Activated CD8-positive, alpha-beta T cell treated with anti-CD3 and anti-CD28 coated beads, Interleukin-2, amount 10 ng/mL, durations not matched to agents 7 days and 5 days (primary cell): Measurements from ENCODE around the gene IL21. TPM values are rescaled to one million over a fixed set of nuclear protein-coding genes. Genes with fewer than 3 reads are reported as not detected.
A peak's percentile ranks its signal among the peaks of the same experiment; 100 is the strongest.
"Not testable (repeated sequence)": the region's sequence is repeated elsewhere in the genome, so short reads cannot be mapped to it uniquely, and the experiment has no call there.

ENCODE experiments used
- ATAC-seq: fragments of 150-1000 bp; cut with Tn5 transposase; one replicate; pipeline ENCODE4 v1.10.0; 2021; ENCODE audit warnings: moderate library complexity
- CTCF ChIA-PET: fragments of 350-600 bp; sonication (Branson Sonifier 250); formaldehyde crosslinking; loops from one replicate; lab custom pipeline; 2021; ENCODE audit warnings: antibody characterized with exemption; lab: Charles Lee
- POLR2A ChIA-PET: fragments of 350-600 bp; sonication (Branson Sonifier 250); formaldehyde crosslinking; loops from one replicate; lab custom pipeline; 2021; ENCODE audit warnings: antibody characterized with exemption; lab: Charles Lee
- DNase-seq: peaks from one replicate; pipeline ENCODE4 v3.0.0-alpha.2; 2020
- H3K27ac Mint-ChIP-seq: one replicate; pipeline ENCODE4 v1.8.0; 2021; ENCODE audit warnings: mild to moderate bottlenecking, mixed read lengths
- H3K27me3 Mint-ChIP-seq: one replicate; pipeline ENCODE4 v1.8.0; 2021; ENCODE audit warnings: low read depth, mixed read lengths
- H3K36me3 Mint-ChIP-seq: one replicate; pipeline ENCODE4 v1.8.0; 2021; ENCODE audit warnings: low read depth, mixed read lengths
- H3K4me1 Mint-ChIP-seq: one replicate; pipeline ENCODE4 v1.8.0; 2021; ENCODE audit warnings: low read depth, mixed read lengths
- H3K4me3 Mint-ChIP-seq: one replicate; pipeline ENCODE4 v1.8.0; 2021; ENCODE audit warnings: mild to moderate bottlenecking, mixed read lengths
- H3K9me3 Mint-ChIP-seq: one replicate; pipeline ENCODE4 v1.8.0; 2022; ENCODE audit warnings: mixed read lengths; ENCODE audit not compliant: insufficient read depth
- total RNA-seq, 2 experiments: library from RNA; stranded (reverse); gene quantifications; one replicate each; pipeline ENCODE4 v1.2.3, GENCODE V29; 2021

The IL21 gene
- total RNA-seq, 2 experiments from 2014 or later: not detected

- no peak for ATAC-seq
- Mint-ChIP-seq H3K27ac (no peak overlapping the region), H3K36me3 (no peaks in the 10 kb centered on the region), H3K9me3 (no peaks in the 10 kb centered on the region), H3K4me1 (peaks cover 4% of the 10 kb centered on the region), H3K4me3 (no peak overlapping the region), H3K27me3 (peaks cover 26% of the 10 kb centered on the region)
- CTCF ChIA-PET: interaction anchor here (0.7 to 3.8 kb wide), 13 partner anchors 10 to 498 kb away, joined by 3 to 41 read pairs (median 5); partner anchors contain the start of genes BBS12 and NUDT6
- DNase-seq: no peak
- POLR2A ChIA-PET: interaction anchor here (1.0 kb wide), 1 partner anchor 11 kb away, joined by 3 read pairs; no protein-coding TSS in a partner anchor
These were observed 17.7 kb downstream of the IL21 start for GRCh38 chr4:122603156-122603574.

GRCh38 chr4:122602277-122603142, 18.4 kb downstream of the IL21 start:
- Mint-ChIP-seq H3K4me1 (peaks cover 4% of the 10 kb centered on the region), H3K27ac (no peak overlapping the region), H3K9me3 (no peaks in the 10 kb centered on the region), H3K4me3 (no peak overlapping the region), H3K36me3 (no peaks in the 10 kb centered on the region), H3K27me3 (peaks cover 26% of the 10 kb centered on the region)
- peak; percentile 60 for ATAC-seq
- DNase-seq: no peak
- ChIA-PET POLR2A (interaction anchor here (0.6 to 1.0 kb wide), 2 partner anchors 12 to 20 kb away, joined by 3 to 5 read pairs; no protein-coding TSS in a partner anchor), CTCF (interaction anchor here (0.7 to 3.8 kb wide), 16 partner anchors 8 to 499 kb away, joined by 3 to 41 read pairs (median 5); partner anchors contain the start of genes BBS12 and NUDT6)

- ChIA-PET CTCF (interaction anchor here (2.8 kb wide), 1 partner anchor 13 kb away, joined by 14 read pairs; no protein-coding TSS in a partner anchor), POLR2A (no interaction called here)
- Mint-ChIP-seq H3K9me3 (no peaks in the 10 kb centered on the region), H3K4me1 (peaks cover 3% of the 10 kb centered on the region), H3K27me3 (peaks cover 5% of the 10 kb centered on the region), H3K4me3 (no peak overlapping the region), H3K36me3 (no peaks in the 10 kb centered on the region), H3K27ac (no peak overlapping the region)
- no peak for DNase-seq
- no peak for ATAC-seq
These were observed 29.7 kb downstream of the IL21 start for GRCh38 chr4:122591196-122591595.

- ATAC-seq (no peak), DNase-seq (no peak)
- POLR2A ChIA-PET: no interaction called here
- Mint-ChIP-seq H3K36me3 (peaks cover 4% of the 10 kb centered on the region), H3K27me3 (no peaks in the 10 kb centered on the region), H3K4me1 (peaks cover 27% of the 10 kb centered on the region), H3K27ac (no peak overlapping the region), H3K4me3 (no peak overlapping the region), H3K9me3 (no peaks in the 10 kb centered on the region)
- CTCF ChIA-PET: interaction anchor here (0.9 to 2.8 kb wide), 3 partner anchors 10 to 688 kb away, joined by 4 to 14 read pairs (median 6); no protein-coding TSS in a partner anchor
These were observed 32.2 kb downstream of the IL21 start for GRCh38 chr4:122588453-122589238.

- CTCF ChIA-PET: interaction anchor here (0.7 kb wide), 2 partner anchors 18 to 581 kb away, joined by 3 read pairs; no protein-coding TSS in a partner anchor
- no peak overlapping the region for H3K4me3 Mint-ChIP-seq
- H3K9me3 Mint-ChIP-seq: peaks cover 5% of the 10 kb centered on the region
- H3K4me1 Mint-ChIP-seq: peaks cover 45% of the 10 kb centered on the region
- no peaks in the 10 kb centered on the region for H3K27me3 Mint-ChIP-seq
- peaks cover 5% of the 10 kb centered on the region for H3K36me3 Mint-ChIP-seq
- DNase-seq: no peak
- peak; percentile 63 for ATAC-seq
- peak overlapping the region; percentile 80 for H3K27ac Mint-ChIP-seq
- POLR2A ChIA-PET: no interaction called here
These were observed 36.3 kb downstream of the IL21 start for GRCh38 chr4:122584519-122584918.

GRCh38 chr4:122583906-122584305, 37.0 kb downstream of the IL21 start:
- ATAC-seq: no peak
- ChIA-PET POLR2A (no interaction called here), CTCF (no interaction called here)
- peaks cover 51% of the 10 kb centered on the region for H3K4me1 Mint-ChIP-seq
- peak overlapping the region; percentile 62 for H3K27ac Mint-ChIP-seq
- peaks cover 5% of the 10 kb centered on the region for H3K9me3 Mint-ChIP-seq
- no peaks in the 10 kb centered on the region for H3K27me3 Mint-ChIP-seq
- H3K4me3 Mint-ChIP-seq: no peak overlapping the region
- DNase-seq: no peak
- peaks cover 5% of the 10 kb centered on the region for H3K36me3 Mint-ChIP-seq

GRCh38 chr4:122577808-122578781, 42.8 kb downstream of the IL21 start:
- peak overlapping the region; percentile 60 for H3K4me3 Mint-ChIP-seq
- no peaks in the 10 kb centered on the region for H3K36me3 Mint-ChIP-seq
- peak; percentile 80 for DNase-seq
- no peaks in the 10 kb centered on the region for H3K27me3 Mint-ChIP-seq
- H3K9me3 Mint-ChIP-seq: peaks cover 2% of the 10 kb centered on the region
- peak overlapping the region; percentile 81 for H3K27ac Mint-ChIP-seq
- ChIA-PET POLR2A (interaction anchor here (0.9 kb wide), 1 partner anchor 154 kb away, joined by 3 read pairs; the partner anchor contains the start of gene BBS12), CTCF (interaction anchor here (0.6 to 3.8 kb wide), 66 partner anchors 9 to 756 kb away, joined by 3 to 54 read pairs (median 4); partner anchors contain the start of genes BBS12, IL2 and TRPC3)
- peaks cover 48% of the 10 kb centered on the region for H3K4me1 Mint-ChIP-seq
- peak; percentile 85 for ATAC-seq

- DNase-seq: no peak
- Mint-ChIP-seq H3K27ac (no peak overlapping the region), H3K9me3 (no peaks in the 10 kb centered on the region), H3K4me3 (peak overlapping the region; percentile 23), H3K36me3 (no peaks in the 10 kb centered on the region), H3K27me3 (peaks cover 2% of the 10 kb centered on the region), H3K4me1 (peaks cover 44% of the 10 kb centered on the region)
- no peak for ATAC-seq
- ChIA-PET POLR2A (no interaction called here), CTCF (interaction anchor here (0.6 to 3.8 kb wide), 42 partner anchors 9 to 700 kb away, joined by 3 to 54 read pairs (median 4); partner anchors contain the start of genes IL2 and TRPC3)
These were observed 43.7 kb downstream of the IL21 start for GRCh38 chr4:122577189-122577553.

- Mint-ChIP-seq H3K9me3 (no peaks in the 10 kb centered on the region), H3K27me3 (peaks cover 2% of the 10 kb centered on the region), H3K36me3 (no peaks in the 10 kb centered on the region), H3K27ac (no peak overlapping the region), H3K4me3 (no peak overlapping the region), H3K4me1 (peaks cover 44% of the 10 kb centered on the region)
- ChIA-PET POLR2A (no interaction called here), CTCF (interaction anchor here (0.6 to 3.8 kb wide), 25 partner anchors 8 to 679 kb away, joined by 3 to 54 read pairs (median 5); partner anchors contain the start of genes IL2 and TRPC3)
- DNase-seq (peak; percentile 56), ATAC-seq (peak; percentile 27)
These were observed 44.3 kb downstream of the IL21 start for GRCh38 chr4:122576261-122577188.

GRCh38 chr4:122574347-122574746, 46.5 kb downstream of the IL21 start:
- H3K4me1 Mint-ChIP-seq: peaks cover 30% of the 10 kb centered on the region
- POLR2A ChIA-PET, CTCF ChIA-PET, H3K27me3 Mint-ChIP-seq, H3K9me3 Mint-ChIP-seq, H3K4me3 Mint-ChIP-seq, ATAC-seq, DNase-seq, H3K36me3 Mint-ChIP-seq, H3K27ac Mint-ChIP-seq: not testable (repeated sequence)
